ENCODE results near the gene GABRG3. TPM values are rescaled to one million over a fixed set of nuclear protein-coding genes. Genes with fewer than 3 reads are reported as not detected.

Gene GABRG3
- total RNA-seq, 1 experiment from 2014 or later, result 0.15 TPM

DNA sequence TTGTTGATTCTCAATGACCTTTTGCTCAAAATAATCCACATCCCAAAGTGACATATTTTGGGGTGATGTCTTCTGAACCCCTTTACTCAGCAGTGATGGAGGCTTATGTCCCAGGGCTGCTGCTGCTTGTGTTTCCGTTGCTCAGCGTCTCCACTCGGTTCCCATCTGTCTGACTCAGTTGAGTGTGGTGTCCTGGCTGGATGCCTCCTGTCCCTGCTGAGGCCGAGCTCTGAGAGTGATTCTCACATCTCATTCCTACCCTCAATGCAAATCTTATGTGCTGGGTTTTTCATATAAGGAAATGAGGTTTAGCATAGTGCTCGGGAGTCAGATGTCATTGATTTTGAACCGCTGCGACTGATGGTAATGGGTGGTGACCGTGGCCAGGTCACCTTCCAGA, 247.4 kb downstream of the GABRG3 start:
- no peak overlapping the region for H2BK120ac ChIP-seq (ENCODE audit: low read depth, low read length, poor library complexity, severe bottlenecking)
- no peak overlapping the region for H3K9ac ChIP-seq (ENCODE audit: extremely low read depth, insufficient read length, low read length)
- no peak overlapping the region for H2BK12ac ChIP-seq (ENCODE audit: insufficient read length, low read depth, low read length)
- no peak overlapping the region for H4K5ac ChIP-seq (ENCODE audit: insufficient read length, low read depth, low read length)
- no peaks in the 10 kb centered on the region for H3K27me3 ChIP-seq (ENCODE audit: insufficient read depth, low read length)
- no peak for DNase-seq
- Mint-ChIP-seq H3K4me1 (peaks cover 0 to 5% of the 10 kb centered on the region in 2 experiments; a peak in 2 of 4 replicates), H3K36me3 (ENCODE audit: insufficient read depth in 1 of 3, low read depth in 3 of 3) (no peaks in the 10 kb centered on the region), H3K4me3 (no peak overlapping the region), H3K9me3 (no peaks in the 10 kb centered on the region; a peak in 2 of 5 replicates), H3K27ac (no peak overlapping the region), H3K27me3 (ENCODE audit: low read depth) (peaks cover 3% of the 10 kb centered on the region)
- no peak overlapping the region for H3K27ac ChIP-seq (ENCODE audit: insufficient read length, low read depth, low read length)
- no peak overlapping the region for H3K23ac ChIP-seq (ENCODE audit: insufficient read length, low read depth, low read length)
- no peak overlapping the region for H3K14ac ChIP-seq (ENCODE audit: insufficient read depth, low read length)
- no peaks in the 10 kb centered on the region for H3K23me2 ChIP-seq (ENCODE audit: insufficient read length, low read depth, low read length, poor library complexity, severe bottlenecking)
- no peak overlapping the region for H3K4me2 ChIP-seq (ENCODE audit: insufficient read depth, insufficient read length, low read length)
- no peak overlapping the region for H4K91ac ChIP-seq (ENCODE audit: insufficient read length, low read depth, low read length)
- H3K9me3 ChIP-seq (ENCODE audit: control insufficient read depth, low read depth, low read length), result no peaks in the 10 kb centered on the region
- H3K4me1 ChIP-seq (ENCODE audit: insufficient read depth, low read length), result no peaks in the 10 kb centered on the region
- H2AFZ ChIP-seq (ENCODE audit: low read length), result no peak overlapping the region
- no peak overlapping the region for H2BK15ac ChIP-seq (ENCODE audit: low read depth, low read length)
- no CpG with 5 or more reads among the region's 8 CpGs for WGBS (ENCODE audit: extremely low coverage, insufficient read length, low lambda C conversion rate)
- H2AK5ac ChIP-seq (ENCODE audit: insufficient read length, low read length), result no peak overlapping the region
- TF ChIP-seq, protein P1, sequence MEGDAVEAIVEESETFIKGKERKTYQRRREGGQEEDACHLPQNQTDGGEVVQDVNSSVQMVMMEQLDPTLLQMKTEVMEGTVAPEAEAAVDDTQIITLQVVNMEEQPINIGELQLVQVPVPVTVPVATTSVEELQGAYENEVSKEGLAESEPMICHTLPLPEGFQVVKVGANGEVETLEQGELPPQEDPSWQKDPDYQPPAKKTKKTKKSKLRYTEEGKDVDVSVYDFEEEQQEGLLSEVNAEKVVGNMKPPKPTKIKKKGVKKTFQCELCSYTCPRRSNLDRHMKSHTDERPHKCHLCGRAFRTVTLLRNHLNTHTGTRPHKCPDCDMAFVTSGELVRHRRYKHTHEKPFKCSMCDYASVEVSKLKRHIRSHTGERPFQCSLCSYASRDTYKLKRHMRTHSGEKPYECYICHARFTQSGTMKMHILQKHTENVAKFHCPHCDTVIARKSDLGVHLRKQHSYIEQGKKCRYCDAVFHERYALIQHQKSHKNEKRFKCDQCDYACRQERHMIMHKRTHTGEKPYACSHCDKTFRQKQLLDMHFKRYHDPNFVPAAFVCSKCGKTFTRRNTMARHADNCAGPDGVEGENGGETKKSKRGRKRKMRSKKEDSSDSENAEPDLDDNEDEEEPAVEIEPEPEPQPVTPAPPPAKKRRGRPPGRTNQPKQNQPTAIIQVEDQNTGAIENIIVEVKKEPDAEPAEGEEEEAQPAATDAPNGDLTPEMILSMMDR (conservative IDR thresholded peaks at IDR 0.05), result no peak
- no peaks in the 10 kb centered on the region for H3K79me1 ChIP-seq (ENCODE audit: insufficient read depth, low read depth, low read length, poor library complexity, severe bottlenecking)
- no peak overlapping the region for H2BK20ac ChIP-seq (ENCODE audit: low read depth, low read length, poor library complexity, severe bottlenecking)
- H3K18ac ChIP-seq (ENCODE audit: insufficient read length, low read depth, low read length), result no peak overlapping the region
- no peak overlapping the region for H3K56ac ChIP-seq (ENCODE audit: insufficient read length, low read depth, low read length)
- H4K20me1 ChIP-seq (ENCODE audit: control insufficient read depth, insufficient read depth, insufficient read length), result no peaks in the 10 kb centered on the region
- no peak overlapping the region for H3K4ac ChIP-seq (ENCODE audit: low read depth, low read length)
- H3T11ph ChIP-seq (ENCODE audit: low read length), result no peak overlapping the region
- H4K8ac ChIP-seq (replicated peaks; ENCODE audit: insufficient read length, low read depth, low read length), result no peak overlapping the region
- no peaks in the 10 kb centered on the region for H3K79me2 ChIP-seq (ENCODE audit: insufficient read depth, low read length)
- no peak overlapping the region for H2BK5ac ChIP-seq (ENCODE audit: insufficient read length, low read length)
